ENCODE measurements around the gene EPHB3.

EPHB3 gene

GRCh38 chr3:184578218-184578617, 16.6 kb downstream of the EPHB3 start:
- TF ChIP-seq YY1 (IDR thresholded peaks at IDR 0.05; ENCODE audit: low read depth), result no peak

GRCh38 chr3:184578822-184579221, 17.2 kb downstream of the EPHB3 start:
- TF ChIP-seq FOXM1 (IDR thresholded peaks at IDR 0.05; ENCODE audit: borderline replicate concordance, low read depth) (no peak), TEAD4 (IDR thresholded peaks at IDR 0.05) (no peak), ZBTB7A (IDR thresholded peaks at IDR 0.05; ENCODE audit: low read depth) (no peak), EGR1 (IDR thresholded peaks at IDR 0.05) (no peak), YY1 (IDR thresholded peaks at IDR 0.05; ENCODE audit: low read depth) (no peak), MAX (IDR thresholded peaks at IDR 0.05) (no peak), CEBPB (IDR thresholded peaks at IDR 0.05) (no peak), CREB1 (IDR thresholded peaks at IDR 0.05; ENCODE audit: low read depth) (no peak), TAF1 (IDR thresholded peaks at IDR 0.05; ENCODE audit: low read depth) (no peak), EP300 (IDR thresholded peaks at IDR 0.05; ENCODE audit: borderline replicate concordance) (no peak), NFIC (IDR thresholded peaks at IDR 0.05) (no peak), TCF12 (IDR thresholded peaks at IDR 0.05; ENCODE audit: low read depth) (no peak), RAD21 (IDR thresholded peaks at IDR 0.05; ENCODE audit: low read depth) (no peak)
- TF ChIP-seq, protein P1, sequence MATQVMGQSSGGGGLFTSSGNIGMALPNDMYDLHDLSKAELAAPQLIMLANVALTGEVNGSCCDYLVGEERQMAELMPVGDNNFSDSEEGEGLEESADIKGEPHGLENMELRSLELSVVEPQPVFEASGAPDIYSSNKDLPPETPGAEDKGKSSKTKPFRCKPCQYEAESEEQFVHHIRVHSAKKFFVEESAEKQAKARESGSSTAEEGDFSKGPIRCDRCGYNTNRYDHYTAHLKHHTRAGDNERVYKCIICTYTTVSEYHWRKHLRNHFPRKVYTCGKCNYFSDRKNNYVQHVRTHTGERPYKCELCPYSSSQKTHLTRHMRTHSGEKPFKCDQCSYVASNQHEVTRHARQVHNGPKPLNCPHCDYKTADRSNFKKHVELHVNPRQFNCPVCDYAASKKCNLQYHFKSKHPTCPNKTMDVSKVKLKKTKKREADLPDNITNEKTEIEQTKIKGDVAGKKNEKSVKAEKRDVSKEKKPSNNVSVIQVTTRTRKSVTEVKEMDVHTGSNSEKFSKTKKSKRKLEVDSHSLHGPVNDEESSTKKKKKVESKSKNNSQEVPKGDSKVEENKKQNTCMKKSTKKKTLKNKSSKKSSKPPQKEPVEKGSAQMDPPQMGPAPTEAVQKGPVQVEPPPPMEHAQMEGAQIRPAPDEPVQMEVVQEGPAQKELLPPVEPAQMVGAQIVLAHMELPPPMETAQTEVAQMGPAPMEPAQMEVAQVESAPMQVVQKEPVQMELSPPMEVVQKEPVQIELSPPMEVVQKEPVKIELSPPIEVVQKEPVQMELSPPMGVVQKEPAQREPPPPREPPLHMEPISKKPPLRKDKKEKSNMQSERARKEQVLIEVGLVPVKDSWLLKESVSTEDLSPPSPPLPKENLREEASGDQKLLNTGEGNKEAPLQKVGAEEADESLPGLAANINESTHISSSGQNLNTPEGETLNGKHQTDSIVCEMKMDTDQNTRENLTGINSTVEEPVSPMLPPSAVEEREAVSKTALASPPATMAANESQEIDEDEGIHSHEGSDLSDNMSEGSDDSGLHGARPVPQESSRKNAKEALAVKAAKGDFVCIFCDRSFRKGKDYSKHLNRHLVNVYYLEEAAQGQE (IDR thresholded peaks at IDR 0.05; ENCODE audit: low read depth), result no peak
- TF ChIP-seq, protein P2, sequence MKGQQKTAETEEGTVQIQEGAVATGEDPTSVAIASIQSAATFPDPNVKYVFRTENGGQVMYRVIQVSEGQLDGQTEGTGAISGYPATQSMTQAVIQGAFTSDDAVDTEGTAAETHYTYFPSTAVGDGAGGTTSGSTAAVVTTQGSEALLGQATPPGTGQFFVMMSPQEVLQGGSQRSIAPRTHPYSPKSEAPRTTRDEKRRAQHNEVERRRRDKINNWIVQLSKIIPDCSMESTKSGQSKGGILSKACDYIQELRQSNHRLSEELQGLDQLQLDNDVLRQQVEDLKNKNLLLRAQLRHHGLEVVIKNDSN (IDR thresholded peaks at IDR 0.05), result no peak

DNA sequence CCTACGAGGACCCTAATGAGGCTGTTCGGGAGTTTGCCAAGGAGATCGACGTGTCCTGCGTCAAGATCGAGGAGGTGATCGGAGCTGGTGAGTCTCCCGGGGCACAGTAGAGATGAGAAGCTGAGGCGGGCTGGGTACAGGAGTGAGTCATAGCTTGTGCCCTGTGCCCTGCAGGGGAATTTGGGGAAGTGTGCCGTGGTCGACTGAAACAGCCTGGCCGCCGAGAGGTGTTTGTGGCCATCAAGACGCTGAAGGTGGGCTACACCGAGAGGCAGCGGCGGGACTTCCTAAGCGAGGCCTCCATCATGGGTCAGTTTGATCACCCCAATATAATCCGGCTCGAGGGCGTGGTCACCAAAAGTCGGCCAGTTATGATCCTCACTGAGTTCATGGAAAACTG, 17.9 kb downstream of the EPHB3 start:
- TF ChIP-seq EP300 (IDR thresholded peaks at IDR 0.05; ENCODE audit: borderline replicate concordance), result no peak
- TF ChIP-seq, protein P1 (IDR thresholded peaks at IDR 0.05; ENCODE audit: low read depth), result no peak
- no peak for TF ChIP-seq CEBPB (IDR thresholded peaks at IDR 0.05)
- TF ChIP-seq ZBTB7A (IDR thresholded peaks at IDR 0.05; ENCODE audit: low read depth), result no peak
- TF ChIP-seq RAD21 (IDR thresholded peaks at IDR 0.05; ENCODE audit: low read depth), result no peak
- TF ChIP-seq, protein P2 (IDR thresholded peaks at IDR 0.05), result no peak
- no peak for TF ChIP-seq TEAD4 (IDR thresholded peaks at IDR 0.05)
- no peak for TF ChIP-seq MAX (IDR thresholded peaks at IDR 0.05)
- no peak for TF ChIP-seq NFIC (IDR thresholded peaks at IDR 0.05)
- no peak for TF ChIP-seq TAF1 (IDR thresholded peaks at IDR 0.05; ENCODE audit: low read depth)
- TF ChIP-seq CREB1 (IDR thresholded peaks at IDR 0.05; ENCODE audit: low read depth), result no peak
- no peak for TF ChIP-seq YY1 (IDR thresholded peaks at IDR 0.05; ENCODE audit: low read depth)
- no peak for TF ChIP-seq FOXM1 (IDR thresholded peaks at IDR 0.05; ENCODE audit: borderline replicate concordance, low read depth)
- no peak for TF ChIP-seq TCF12 (IDR thresholded peaks at IDR 0.05; ENCODE audit: low read depth)
- no peak for TF ChIP-seq EGR1 (IDR thresholded peaks at IDR 0.05)

DNA sequence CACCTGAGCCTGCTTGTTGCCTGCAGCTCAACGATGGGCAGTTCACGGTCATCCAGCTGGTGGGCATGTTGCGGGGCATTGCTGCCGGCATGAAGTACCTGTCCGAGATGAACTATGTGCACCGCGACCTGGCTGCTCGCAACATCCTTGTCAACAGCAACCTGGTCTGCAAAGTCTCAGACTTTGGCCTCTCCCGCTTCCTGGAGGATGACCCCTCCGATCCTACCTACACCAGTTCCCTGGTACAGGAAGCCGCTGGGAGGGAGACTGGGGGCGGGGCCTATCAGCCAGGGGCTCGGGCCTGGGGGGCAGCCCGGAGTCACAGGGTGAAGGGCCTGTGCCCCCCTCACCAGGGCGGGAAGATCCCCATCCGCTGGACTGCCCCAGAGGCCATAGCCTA, 18.8 kb downstream of the EPHB3 start:
- no peak for TF ChIP-seq FOXM1 (IDR thresholded peaks at IDR 0.05; ENCODE audit: borderline replicate concordance, low read depth)

GRCh38 chr3:184581331-184581855, 19.8 kb downstream of the EPHB3 start:
- TF ChIP-seq CREB1 (IDR thresholded peaks at IDR 0.05; ENCODE audit: low read depth) (no peak), EP300 (IDR thresholded peaks at IDR 0.05; ENCODE audit: borderline replicate concordance) (no peak), CEBPB (IDR thresholded peaks at IDR 0.05) (no peak), TCF12 (IDR thresholded peaks at IDR 0.05; ENCODE audit: low read depth) (no peak), NFIC (IDR thresholded peaks at IDR 0.05) (no peak), EGR1 (IDR thresholded peaks at IDR 0.05) (no peak), RAD21 (IDR thresholded peaks at IDR 0.05; ENCODE audit: low read depth) (no peak), YY1 (IDR thresholded peaks at IDR 0.05; ENCODE audit: low read depth) (no peak)
- TF ChIP-seq, protein P1 (IDR thresholded peaks at IDR 0.05; ENCODE audit: low read depth), result no peak
